IPS DF 4.7 (cell line): Measurements from ENCODE around the gene GCNA.
"Not testable (repeated sequence)": the region's sequence is repeated elsewhere in the genome, so short reads cannot be mapped to it uniquely, and the experiment has no call there.

Source experiments
- DNase-seq: peaks from one replicate; pipeline ENCODE4 v3.0.0-alpha.2; 2013; ENCODE audit warnings: low spot score; ENCODE audit errors: extremely low read depth

Gene GCNA

GRCh38 chrX:71558920-71559319, 19.3 kb upstream of the GCNA start:
- no peak for DNase-seq

GRCh38 chrX:71559773-71560172, 18.5 kb upstream of the GCNA start:
- not testable (repeated sequence) for DNase-seq

- no peak for DNase-seq
Measured at GRCh38 chrX:71563921-71564320, 14.3 kb upstream of the GCNA start.

GRCh38 chrX:71565474-71566041, 12.7 kb upstream of the GCNA start:
- DNase-seq = no peak

GRCh38 chrX:71571390-71571789, 6.8 kb upstream of the GCNA start:
- not testable (repeated sequence) for DNase-seq

GRCh38 chrX:71573590-71573989, 4.6 kb upstream of the GCNA start:
- no peak for DNase-seq

GRCh38 chrX:71577682-71578081, 555 bp upstream of the GCNA start:
- DNase-seq = no peak

GRCh38 chrX:71579136-71579989, 1.1 kb downstream of the GCNA start:
- no peak for DNase-seq

GRCh38 chrX:71579990-71580380, 1.7 kb downstream of the GCNA start:
- no peak for DNase-seq

- no peak for DNase-seq
Measured at GRCh38 chrX:71581210-71581609, 3.0 kb downstream of the GCNA start.

GRCh38 chrX:71586929-71587328, 8.7 kb downstream of the GCNA start:
- DNase-seq = no peak

GRCh38 chrX:71593210-71593609, 15.0 kb downstream of the GCNA start:
- DNase-seq = not testable (repeated sequence)

GRCh38 chrX:71599965-71600364, 21.7 kb downstream of the GCNA start:
- DNase-seq = no peak

- no peak for DNase-seq
Measured at GRCh38 chrX:71603618-71604017, 25.4 kb downstream of the GCNA start.

GRCh38 chrX:71604141-71604540, 25.9 kb downstream of the GCNA start:
- no peak for DNase-seq

GRCh38 chrX:71604796-71605568, 26.7 kb downstream of the GCNA start:
- DNase-seq = no peak

- DNase-seq = no peak
Measured at GRCh38 chrX:71606536-71607216, 28.4 kb downstream of the GCNA start.

- no peak for DNase-seq
Measured at GRCh38 chrX:71607488-71607887, 29.3 kb downstream of the GCNA start.

GRCh38 chrX:71609095-71609750, 31.0 kb downstream of the GCNA start:
- DNase-seq = no peak

- not testable (repeated sequence) for DNase-seq
Measured at GRCh38 chrX:71611736-71612135, 33.5 kb downstream of the GCNA start.

GRCh38 chrX:71612256-71612655, 34.0 kb downstream of the GCNA start:
- no peak for DNase-seq
